K562 (cell line): ENCODE measurements around the gene ORC1. TPM values are rescaled to one million over a fixed set of nuclear protein-coding genes. Genes with fewer than 3 reads are reported as not detected.

Experiments
- ADNP ChIP-seq: fragments of 200-800 bp; sonication (Bioruptor generic); IDR thresholded peaks from 2 replicates; pipeline ENCODE4 v1.6.1; 2016; ENCODE audit warnings: missing genetic modification characterization, missing compliant biosample characterization
- BRF1 ChIP-seq: IDR thresholded peaks from 3 replicates; pipeline ENCODE4 v1.6.1; 2011; ENCODE audit warnings: borderline replicate concordance, mild to moderate bottlenecking; ENCODE audit not compliant: insufficient read length; ENCODE audit errors: extremely low read depth
- CHD7 ChIP-seq: fragments of 200-600 bp; sonication (generic); IDR thresholded peaks from one replicate; pipeline ENCODE4 v1.6.1; 2012; ENCODE audit warnings: mild to moderate bottlenecking, low read depth, low read length, inconsistent platforms
- THRAP3 ChIP-seq: fragments of 450-650 bp; IDR thresholded peaks from 2 replicates; pipeline ENCODE4 v1.6.1; 2016; ENCODE audit warnings: mild to moderate bottlenecking, inconsistent platforms, borderline replicate concordance
- TSHZ1 ChIP-seq: fragments of 250-450 bp; sonication (Bioruptor Pico); IDR thresholded peaks from 2 replicates; pipeline ENCODE4 v1.4.0; 2020; ENCODE audit warnings: mild to moderate bottlenecking, moderate library complexity
- XRCC4 ChIP-seq: IDR thresholded peaks from one replicate; pipeline ENCODE4 v1.6.1; 2011; ENCODE audit not compliant: insufficient read depth, insufficient read length; ENCODE audit errors: extremely low read depth
- ZBTB26 ChIP-seq: fragments of 450-650 bp; formaldehyde crosslinking; IDR thresholded peaks from 2 replicates; pipeline ENCODE4 v1.4.0; 2022; ENCODE audit warnings: missing genetic modification characterization
- ZNF184 ChIP-seq: sonication (generic); formaldehyde crosslinking; IDR thresholded peaks from 2 replicates; pipeline ENCODE4 v1.5.0; 2020; ENCODE audit warnings: missing genetic modification reagents
- polyA plus RNA-seq, 8 experiments: library from polyadenylated mRNA; depleted of rRNA in 4 of 8; stranded (reverse) in 5 of 8; unstranded in 3 of 8; fragments of >200 nt; fragmentation: Nextera tagmentation in 2 of 8; fragmentation: Illumina TruSeq in 1 of 8; extraction: Ambion mirVana in 2 of 8; extraction: Trizol in 1 of 8; gene quantifications; 2 replicates each; pipeline versions ENCODE4 v1.2.1 to v1.2.3, GENCODE V29; 2011 to 2014; ENCODE audit warnings: inconsistent platforms in 1 of 8, missing spikeins in 1 of 8
- total RNA-seq, 7 experiments: library from RNA; depleted of rRNA in 6 of 7; stranded (reverse); fragments of >200 nt in 6 of 7; fragmentation: Illumina TruSeq in 2 of 7; extraction: Trizol in 2 of 7; gene quantifications; 2 replicates each; pipeline versions ENCODE4 v1.2.1 to v1.2.3, GENCODE V29; 2011 to 2021; ENCODE audit warnings: low replicate concordance in 1 of 7

The ORC1 gene
- total and polyA plus RNA-seq, 9 of the 15 experiments (the other 6 are each of a cell fraction or from before 2014, with no cell fraction given) = 26.4 to 91.6 (median 69.7) TPM

GRCh38 chr1:52365746-52366516 lies 38.3 kb downstream of the ORC1 start, which contains the start of gene CC2D1B (continued):
- TF ChIP-seq CHD7 (no peak), ZBTB26 (no peak), XRCC4 (no peak), TSHZ1 (no peak), THRAP3 (no peak), BRF1 (no peak), ZNF184 (CRISPR knock-in tag) (no peak), ADNP (no peak)
